ENCODE measurements around the gene LRRC41. TPM values are rescaled to one million over a fixed set of nuclear protein-coding genes. Genes with fewer than 3 reads are reported as not detected.

LRRC41 gene
- total and polyA plus RNA-seq, 2 of the 13 experiments (the other 11 are each of a cell fraction or from before 2014, with no cell fraction given) = 48.1 to 53.6 TPM

DNA sequence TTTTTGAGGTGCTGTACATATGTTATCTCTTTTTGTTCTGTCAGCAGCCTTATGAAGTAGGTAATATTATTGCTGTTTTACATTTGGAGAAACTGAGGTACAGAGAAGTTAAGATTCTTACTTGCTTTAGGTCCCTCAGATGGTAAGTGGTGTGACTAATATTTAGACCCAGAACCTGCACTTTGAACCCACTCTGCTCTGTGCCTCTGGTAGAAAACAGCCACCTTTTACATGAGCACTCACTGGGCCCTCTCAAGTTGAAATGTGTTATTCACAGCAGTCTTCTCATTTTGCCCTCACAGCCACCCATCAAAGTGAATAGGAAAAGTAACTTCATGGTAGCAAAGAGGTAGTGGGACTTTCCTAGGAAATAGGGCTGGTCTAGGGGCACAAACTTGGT is 41.9 kb upstream of the LRRC41 start (continued):
- TF ChIP-seq, protein P1, sequence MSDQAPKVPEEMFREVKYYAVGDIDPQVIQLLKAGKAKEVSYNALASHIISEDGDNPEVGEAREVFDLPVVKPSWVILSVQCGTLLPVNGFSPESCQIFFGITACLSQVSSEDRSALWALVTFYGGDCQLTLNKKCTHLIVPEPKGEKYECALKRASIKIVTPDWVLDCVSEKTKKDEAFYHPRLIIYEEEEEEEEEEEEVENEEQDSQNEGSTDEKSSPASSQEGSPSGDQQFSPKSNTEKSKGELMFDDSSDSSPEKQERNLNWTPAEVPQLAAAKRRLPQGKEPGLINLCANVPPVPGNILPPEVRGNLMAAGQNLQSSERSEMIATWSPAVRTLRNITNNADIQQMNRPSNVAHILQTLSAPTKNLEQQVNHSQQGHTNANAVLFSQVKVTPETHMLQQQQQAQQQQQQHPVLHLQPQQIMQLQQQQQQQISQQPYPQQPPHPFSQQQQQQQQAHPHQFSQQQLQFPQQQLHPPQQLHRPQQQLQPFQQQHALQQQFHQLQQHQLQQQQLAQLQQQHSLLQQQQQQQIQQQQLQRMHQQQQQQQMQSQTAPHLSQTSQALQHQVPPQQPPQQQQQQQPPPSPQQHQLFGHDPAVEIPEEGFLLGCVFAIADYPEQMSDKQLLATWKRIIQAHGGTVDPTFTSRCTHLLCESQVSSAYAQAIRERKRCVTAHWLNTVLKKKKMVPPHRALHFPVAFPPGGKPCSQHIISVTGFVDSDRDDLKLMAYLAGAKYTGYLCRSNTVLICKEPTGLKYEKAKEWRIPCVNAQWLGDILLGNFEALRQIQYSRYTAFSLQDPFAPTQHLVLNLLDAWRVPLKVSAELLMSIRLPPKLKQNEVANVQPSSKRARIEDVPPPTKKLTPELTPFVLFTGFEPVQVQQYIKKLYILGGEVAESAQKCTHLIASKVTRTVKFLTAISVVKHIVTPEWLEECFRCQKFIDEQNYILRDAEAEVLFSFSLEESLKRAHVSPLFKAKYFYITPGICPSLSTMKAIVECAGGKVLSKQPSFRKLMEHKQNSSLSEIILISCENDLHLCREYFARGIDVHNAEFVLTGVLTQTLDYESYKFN (CRISPR knock-in tag; conservative IDR thresholded peaks at IDR 0.05) = 0 out of 2 replicates have a peak, but pooled peaks have one; percentile 22
- no peak for TF ChIP-seq ZFP1 (CRISPR knock-in tag; IDR thresholded peaks at IDR 0.05)
- no peak for TF ChIP-seq ZNF451 (CRISPR knock-in tag; IDR thresholded peaks at IDR 0.05)

DNA sequence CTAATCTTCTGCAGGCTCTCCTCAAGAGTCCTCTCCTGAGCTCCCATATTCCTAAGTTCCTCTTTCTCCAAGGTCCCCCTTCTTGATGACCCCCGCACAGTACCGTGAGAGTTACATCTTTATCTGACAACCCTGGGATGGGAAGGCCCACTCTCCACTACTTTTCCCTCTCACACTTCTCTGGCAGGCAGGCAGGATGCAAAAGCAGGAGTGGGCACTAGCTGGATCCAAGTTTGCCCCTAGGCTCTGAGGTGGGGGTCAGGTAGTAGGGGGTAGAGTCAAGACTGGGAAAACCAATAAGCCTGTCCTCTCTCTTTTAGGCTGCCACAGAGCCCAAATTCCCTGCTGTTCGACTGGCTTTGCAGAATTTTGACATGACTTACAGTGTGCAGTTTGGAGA is 41.1 kb upstream of the LRRC41 start:
- ChIA-PET CTCF (ENCODE audit: low intra/inter-chr PET ratio, low total read pairs) (interaction anchor here (5.6 kb wide), 1 partner anchor 10 kb away, joined by 47 read pairs; no protein-coding TSS in a partner anchor), POLR2A (interaction anchor here (2.3 kb wide), 1 partner anchor 41 kb away, joined by 6 read pairs; the partner anchor contains the start of genes LRRC41 and UQCRH)
- Histone ChIP-seq H3K4me2 (ENCODE audit: low read depth, low read length) (peak overlapping the region; percentile 51; the same call in 1 of the 2 replicates), H3K36me3 (replicated peaks in 1 of 2; ENCODE audit: control insufficient read depth in 1 of 2, insufficient read depth in 2 of 2, low read length in 2 of 2) (peaks cover 6 to 28% of the 10 kb centered on the region in 2 experiments; a peak in 4 of 5 replicates), H3K9ac (ENCODE audit: insufficient read depth, low read depth, low read length) (no peak overlapping the region), H2AFZ (ENCODE audit: low read length) (no peak overlapping the region), H4K20me1 (ENCODE audit: insufficient read depth, low read length) (no peaks in the 10 kb centered on the region), H3K9me3 (ENCODE audit: low read length) (no peaks in the 10 kb centered on the region), H3K27me3 (ENCODE audit: control insufficient read depth in 1 of 2, insufficient read depth in 2 of 2, low read length in 2 of 2) (no peaks in the 10 kb centered on the region; a peak in 1 of 5 replicates), H3K4me3 (replicated peaks in 1 of 3; ENCODE audit: insufficient read depth in 1 of 3, low read depth in 2 of 3, low read length in 3 of 3) (no peak overlapping the region), H3K4me1 (ENCODE audit: insufficient read depth, low read length) (peaks cover 57% of the 10 kb centered on the region), H3K79me2 (ENCODE audit: insufficient read depth, low read length) (peaks cover 17% of the 10 kb centered on the region), H3K27ac (ENCODE audit: extremely low read length, insufficient read depth, low read length) (peak overlapping the region; percentile 50)
- in situ Hi-C loops (cut with HindIII; ENCODE audit: extremely low pct_ligation_motif_present, low pct_unique_long_range_greater_than_20kb) = no loop called here
- no peak for ATAC-seq
- WGBS (ENCODE audit: low lambda C conversion rate) = 92% methylated on average over 3 of the region's 3 CpGs
- no peak for FAIRE-seq
- DNase-seq (ENCODE audit: low spot score) = no peak
- intact Hi-C loops (cut with micrococcal nuclease; ENCODE audit: unreplicated experiment) = no loop called here
- TF ChIP-seq ZNF746 (CRISPR knock-in tag; IDR thresholded peaks at IDR 0.05) (no peak), ZNF562 (CRISPR knock-in tag; IDR thresholded peaks at IDR 0.05; ENCODE audit: borderline replicate concordance) (no peak), PHB2 (IDR thresholded peaks at IDR 0.05; ENCODE audit: partially characterized antibody) (no peak), TGIF2 (CRISPR knock-in tag; IDR thresholded peaks at IDR 0.05) (no peak), ZNF460 (CRISPR knock-in tag; IDR thresholded peaks at IDR 0.05; ENCODE audit: borderline replicate concordance) (no peak), ZNF234 (CRISPR knock-in tag; conservative IDR thresholded peaks at IDR 0.05) (no peak), NAIF1 (CRISPR knock-in tag; IDR thresholded peaks at IDR 0.05; ENCODE audit: borderline replicate concordance) (no peak)
- TF ChIP-seq, protein P2, sequence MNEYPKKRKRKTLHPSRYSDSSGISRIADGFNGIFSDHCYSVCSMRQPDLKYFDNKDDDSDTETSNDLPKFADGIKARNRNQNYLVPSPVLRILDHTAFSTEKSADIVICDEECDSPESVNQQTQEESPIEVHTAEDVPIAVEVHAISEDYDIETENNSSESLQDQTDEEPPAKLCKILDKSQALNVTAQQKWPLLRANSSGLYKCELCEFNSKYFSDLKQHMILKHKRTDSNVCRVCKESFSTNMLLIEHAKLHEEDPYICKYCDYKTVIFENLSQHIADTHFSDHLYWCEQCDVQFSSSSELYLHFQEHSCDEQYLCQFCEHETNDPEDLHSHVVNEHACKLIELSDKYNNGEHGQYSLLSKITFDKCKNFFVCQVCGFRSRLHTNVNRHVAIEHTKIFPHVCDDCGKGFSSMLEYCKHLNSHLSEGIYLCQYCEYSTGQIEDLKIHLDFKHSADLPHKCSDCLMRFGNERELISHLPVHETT (CRISPR knock-in tag; conservative IDR thresholded peaks at IDR 0.05) = no peak
- TF ChIP-seq, protein P3, sequence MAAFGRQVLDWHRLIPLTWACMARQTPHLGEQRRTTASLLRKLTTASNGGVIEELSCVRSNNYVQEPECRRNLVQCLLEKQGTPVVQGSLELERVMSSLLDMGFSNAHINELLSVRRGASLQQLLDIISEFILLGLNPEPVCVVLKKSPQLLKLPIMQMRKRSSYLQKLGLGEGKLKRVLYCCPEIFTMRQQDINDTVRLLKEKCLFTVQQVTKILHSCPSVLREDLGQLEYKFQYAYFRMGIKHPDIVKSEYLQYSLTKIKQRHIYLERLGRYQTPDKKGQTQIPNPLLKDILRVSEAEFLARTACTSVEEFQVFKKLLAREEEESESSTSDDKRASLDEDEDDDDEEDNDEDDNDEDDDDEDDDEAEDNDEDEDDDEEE (CRISPR knock-in tag; IDR thresholded peaks at IDR 0.05) = no peak
- BruUV-seq (replicated peaks) = no TSS peak
